ENCODE measurements around the gene ARHGAP25. TPM values are rescaled to one million over a fixed set of nuclear protein-coding genes. Genes with fewer than 3 reads are reported as not detected.

ARHGAP25 gene
- total and polyA plus RNA-seq, 4 donors, result 17.1 to 43.0 (median 22.6) TPM

DNA sequence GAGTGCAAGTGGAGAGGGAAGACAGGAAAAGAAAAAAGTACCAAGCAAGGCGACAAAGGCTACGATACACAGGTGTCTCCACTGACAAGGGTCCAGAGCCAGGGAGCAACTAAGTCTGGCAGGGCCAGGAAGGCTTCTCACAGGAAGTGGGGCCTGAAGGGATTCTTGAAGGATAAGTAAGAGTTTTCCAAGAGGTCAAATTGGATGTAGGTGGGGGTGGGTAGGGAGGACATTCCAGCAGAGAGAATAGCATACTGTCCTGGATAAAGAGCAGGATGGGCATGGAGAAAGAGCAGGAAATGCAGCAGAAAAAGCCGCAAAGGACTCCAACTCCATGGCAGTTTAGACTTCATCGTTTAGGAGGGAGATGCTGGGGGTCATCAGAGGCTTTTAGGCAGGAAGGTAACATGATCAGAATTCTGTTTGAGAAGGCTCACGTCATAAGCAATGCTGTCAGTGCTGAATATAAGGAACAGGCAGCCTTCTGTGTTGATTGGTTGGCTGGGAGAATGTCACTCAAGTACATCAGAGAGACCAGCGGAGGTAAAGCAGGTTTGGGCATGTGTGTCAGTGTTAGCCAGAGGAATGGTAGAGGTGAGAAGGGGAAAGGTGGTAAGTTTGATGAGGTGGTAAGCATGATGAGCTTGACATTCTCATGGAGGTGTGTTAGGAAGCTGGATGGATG, 35.1 kb downstream of the ARHGAP25 start:
- Histone ChIP-seq H3K9ac (ENCODE audit: insufficient read depth in 1 of 2, low read length in 2 of 2) (no peak overlapping the region), H3K9me3 (ENCODE audit: control insufficient read depth in 4 of 4, insufficient read depth in 3 of 4, low read length in 3 of 4) (no peaks in the 10 kb centered on the region), H3K4me3 (no peak overlapping the region), H3K27me3 (ENCODE audit: control insufficient read depth in 3 of 3, insufficient read depth in 3 of 3, low read length in 2 of 3) (no peaks in the 10 kb centered on the region), H3K36me3 (ENCODE audit: control insufficient read depth in 4 of 4, insufficient read depth in 4 of 4, low read length in 4 of 4) (no peaks in the 10 kb centered on the region), H3K27ac (ENCODE audit: low read depth in 1 of 2, low read length in 1 of 2) (peak overlapping the region in 1 of 2 donors; percentile 85), H3K4me1 (ENCODE audit: control insufficient read depth in 5 of 5, insufficient read depth in 5 of 5, low read length in 5 of 5) (peaks cover 11 to 32% (median 14%) of the 10 kb centered on the region in 5 donors)
- DNase-seq, result no peak
- ATAC-seq (ENCODE audit: insufficient read depth, low FRiP score), result no peak
- 78 to 80% methylated on average over 6 of the region's 6 CpGs for WGBS, 2 donors
- TF ChIP-seq CTCF (IDR thresholded peaks at IDR 0.05; ENCODE audit: control extremely low read depth, extremely low read depth), result no peak

DNA sequence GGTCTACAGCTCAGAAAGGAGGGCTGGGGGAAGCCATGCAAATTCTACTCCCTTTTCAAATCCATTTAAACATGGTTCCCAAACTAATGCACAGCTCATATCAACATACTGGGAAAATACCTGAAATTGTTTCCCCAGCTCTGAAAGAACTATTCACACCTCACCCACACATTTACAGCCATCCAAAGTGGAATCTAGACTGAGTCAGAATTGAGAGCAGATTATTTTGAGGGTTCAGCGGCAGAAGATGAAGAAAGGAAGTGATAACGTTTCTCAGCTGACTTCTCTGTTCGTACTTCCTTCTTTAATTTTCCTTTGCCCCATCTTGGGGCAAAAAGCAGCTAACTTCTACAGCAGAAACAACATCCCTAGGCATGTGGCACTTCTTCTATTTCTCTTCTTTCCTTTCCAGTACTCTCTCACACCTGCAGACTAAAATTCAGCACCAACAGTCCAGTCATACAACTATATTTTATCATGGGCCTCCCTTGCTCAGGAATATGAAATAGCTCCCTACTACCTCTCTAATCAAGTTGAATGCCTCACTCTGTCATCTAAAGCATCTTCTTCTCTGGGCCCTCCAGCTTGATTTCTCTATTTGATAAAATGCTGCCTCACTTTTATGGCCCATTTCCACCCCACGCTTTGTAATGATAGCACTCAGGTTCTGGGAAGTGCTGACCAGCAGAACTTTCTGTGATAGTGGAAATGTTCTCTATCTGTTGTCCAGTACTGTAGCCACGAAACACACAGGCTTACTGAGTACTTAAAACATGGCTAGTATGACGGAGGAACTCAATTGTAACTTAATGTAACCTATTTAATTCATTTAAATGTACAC, 35.9 kb downstream of the ARHGAP25 start:
- TF ChIP-seq CTCF (IDR thresholded peaks at IDR 0.05; ENCODE audit: control extremely low read depth, extremely low read depth), result no peak
- DNase-seq, result no peak
- no peak overlapping the region for H3K9ac ChIP-seq (ENCODE audit: insufficient read depth in 1 of 2, low read length in 2 of 2)
- no peaks in the 10 kb centered on the region for H3K9me3 ChIP-seq (ENCODE audit: control insufficient read depth in 4 of 4, insufficient read depth in 3 of 4, low read length in 3 of 4)
- no peak for ATAC-seq (ENCODE audit: insufficient read depth, low FRiP score)
- H3K4me3 ChIP-seq, result no peak overlapping the region
- no peaks in the 10 kb centered on the region for H3K36me3 ChIP-seq (ENCODE audit: control insufficient read depth in 4 of 4, insufficient read depth in 4 of 4, low read length in 4 of 4)
- no peaks in the 10 kb centered on the region for H3K27me3 ChIP-seq (ENCODE audit: control insufficient read depth in 3 of 3, insufficient read depth in 3 of 3, low read length in 2 of 3)
- peaks cover 11 to 35% (median 14%) of the 10 kb centered on the region in 5 donors for H3K4me1 ChIP-seq (ENCODE audit: control insufficient read depth in 5 of 5, insufficient read depth in 5 of 5, low read length in 5 of 5)
- peak overlapping the region in 1 of 2 donors; percentile 85 for H3K27ac ChIP-seq (ENCODE audit: low read depth in 1 of 2, low read length in 1 of 2)
- 50 to 58% methylated on average over 6 of the region's 6 CpGs for WGBS, 2 donors

DNA sequence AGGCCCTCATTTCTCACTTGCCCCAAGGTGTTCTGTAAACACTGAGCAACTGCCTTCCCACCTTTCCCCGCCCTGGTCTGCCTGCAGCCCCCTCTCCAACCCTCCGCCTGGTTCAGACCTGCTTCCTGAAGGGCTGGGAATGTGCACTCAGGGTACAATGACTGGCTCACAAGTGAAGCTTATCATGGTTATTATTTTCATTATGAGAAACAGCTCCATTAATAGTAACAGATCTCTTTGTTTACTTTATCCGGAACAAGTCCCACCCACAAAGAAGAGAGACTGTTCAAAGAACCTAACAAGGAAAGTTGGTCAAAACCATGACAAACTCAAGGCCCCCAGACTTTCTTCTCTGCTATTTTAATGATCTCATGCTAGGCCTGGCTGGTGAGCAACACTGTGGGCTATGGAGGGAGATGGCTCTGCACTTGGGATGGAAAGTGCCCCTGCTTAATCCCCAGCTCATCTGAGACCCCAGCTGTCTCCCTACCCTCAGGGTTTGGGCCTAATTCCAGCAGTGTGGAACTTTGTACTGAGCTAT, 36.7 kb downstream of the ARHGAP25 start:
- Histone ChIP-seq H3K9me3 (ENCODE audit: control insufficient read depth in 4 of 4, insufficient read depth in 3 of 4, low read length in 3 of 4) (no peaks in the 10 kb centered on the region), H3K27ac (ENCODE audit: low read depth in 1 of 2, low read length in 1 of 2) (peak overlapping the region; percentile 68 to 90), H3K27me3 (ENCODE audit: control insufficient read depth in 3 of 3, insufficient read depth in 3 of 3, low read length in 2 of 3) (no peaks in the 10 kb centered on the region), H3K9ac (ENCODE audit: insufficient read depth in 1 of 2, low read length in 2 of 2) (no peak overlapping the region), H3K36me3 (ENCODE audit: control insufficient read depth in 4 of 4, insufficient read depth in 4 of 4, low read length in 4 of 4) (no peaks in the 10 kb centered on the region), H3K4me3 (no peak overlapping the region), H3K4me1 (ENCODE audit: control insufficient read depth in 5 of 5, insufficient read depth in 5 of 5, low read length in 5 of 5) (peaks cover 3 to 36% (median 14%) of the 10 kb centered on the region in 5 donors)
- WGBS, 2 donors, result 50 to 63% methylated on average over 3 of the region's 3 CpGs
- TF ChIP-seq CTCF (IDR thresholded peaks at IDR 0.05; ENCODE audit: control extremely low read depth, extremely low read depth), result no peak
- ATAC-seq (ENCODE audit: insufficient read depth, low FRiP score) (no peak), DNase-seq (peak in 2 of 3 donors; percentile 26 to 49)

All from lung (tissue), 12 donors.